NB4 (cell line): Measurements from ENCODE around the gene PPP1R14C.

Experiments used
- MYC ChIP-seq: IDR thresholded peaks from 2 replicates; pipeline ENCODE4 v1.6.1; 2011; ENCODE audit warnings: low read depth, low read length
- TF ChIP-seq, protein P1 (sequence below): IDR thresholded peaks from one replicate; pipeline ENCODE4 v1.5.1; 2012; ENCODE audit warnings: low read depth, low read length

- TF ChIP-seq MYC, result no peak
- TF ChIP-seq, protein P1, sequence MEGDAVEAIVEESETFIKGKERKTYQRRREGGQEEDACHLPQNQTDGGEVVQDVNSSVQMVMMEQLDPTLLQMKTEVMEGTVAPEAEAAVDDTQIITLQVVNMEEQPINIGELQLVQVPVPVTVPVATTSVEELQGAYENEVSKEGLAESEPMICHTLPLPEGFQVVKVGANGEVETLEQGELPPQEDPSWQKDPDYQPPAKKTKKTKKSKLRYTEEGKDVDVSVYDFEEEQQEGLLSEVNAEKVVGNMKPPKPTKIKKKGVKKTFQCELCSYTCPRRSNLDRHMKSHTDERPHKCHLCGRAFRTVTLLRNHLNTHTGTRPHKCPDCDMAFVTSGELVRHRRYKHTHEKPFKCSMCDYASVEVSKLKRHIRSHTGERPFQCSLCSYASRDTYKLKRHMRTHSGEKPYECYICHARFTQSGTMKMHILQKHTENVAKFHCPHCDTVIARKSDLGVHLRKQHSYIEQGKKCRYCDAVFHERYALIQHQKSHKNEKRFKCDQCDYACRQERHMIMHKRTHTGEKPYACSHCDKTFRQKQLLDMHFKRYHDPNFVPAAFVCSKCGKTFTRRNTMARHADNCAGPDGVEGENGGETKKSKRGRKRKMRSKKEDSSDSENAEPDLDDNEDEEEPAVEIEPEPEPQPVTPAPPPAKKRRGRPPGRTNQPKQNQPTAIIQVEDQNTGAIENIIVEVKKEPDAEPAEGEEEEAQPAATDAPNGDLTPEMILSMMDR, result no peak
Observed at GRCh38 chr6:150270330-150271052, 127.6 kb downstream of the PPP1R14C start.
